HG03460 (cell line): Measurements from ENCODE around the gene ZSCAN18.

Source experiments
- ATAC-seq: cut with Tn5 transposase; IDR thresholded peaks from one replicate; pipeline ENCODE4 v1.9.1; 2021; ENCODE audit not compliant: unreplicated experiment

Gene ZSCAN18

DNA sequence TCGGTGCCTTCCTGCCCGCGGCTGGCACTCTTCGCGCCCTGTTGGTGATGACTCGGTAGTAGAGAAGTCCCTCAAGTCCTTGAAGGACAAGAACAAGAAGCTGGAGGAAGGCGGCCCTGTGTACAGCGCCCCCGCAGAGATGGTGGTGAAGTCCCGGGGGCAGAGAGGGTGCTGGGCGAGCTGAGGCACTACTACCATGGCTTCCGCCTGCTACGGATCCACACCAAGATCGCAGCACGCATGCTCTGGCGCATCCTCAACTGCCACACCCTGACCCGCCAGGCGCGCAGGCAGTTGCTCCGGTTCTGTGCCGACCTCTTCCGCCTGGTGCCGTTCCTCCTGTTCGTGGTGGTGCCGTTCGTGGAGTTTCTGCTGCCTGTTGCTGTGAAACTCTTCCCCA is 53.1 kb downstream of the ZSCAN18 start:
- no peak for ATAC-seq

DNA sequence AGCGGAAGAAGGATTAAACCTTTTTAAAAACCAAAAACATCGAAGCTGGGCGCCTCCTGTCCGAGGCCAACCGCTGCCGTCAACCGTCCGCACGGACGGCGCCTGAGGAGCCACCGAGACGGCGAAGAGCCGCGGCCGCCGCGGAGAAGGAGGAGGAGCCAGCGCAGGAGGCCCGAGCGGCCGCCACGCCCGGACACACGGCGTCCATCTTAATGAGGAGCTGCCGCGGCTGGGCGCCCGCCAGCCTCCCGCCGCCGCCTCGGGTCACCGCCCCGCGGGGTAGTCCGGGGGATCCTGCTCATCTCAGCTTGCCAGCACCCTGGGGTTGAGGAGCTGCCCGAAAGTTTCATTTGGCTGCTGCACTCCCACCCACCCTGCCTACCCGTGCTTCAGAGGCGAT is 53.6 kb downstream of the ZSCAN18 start:
- ATAC-seq, result no peak

DNA sequence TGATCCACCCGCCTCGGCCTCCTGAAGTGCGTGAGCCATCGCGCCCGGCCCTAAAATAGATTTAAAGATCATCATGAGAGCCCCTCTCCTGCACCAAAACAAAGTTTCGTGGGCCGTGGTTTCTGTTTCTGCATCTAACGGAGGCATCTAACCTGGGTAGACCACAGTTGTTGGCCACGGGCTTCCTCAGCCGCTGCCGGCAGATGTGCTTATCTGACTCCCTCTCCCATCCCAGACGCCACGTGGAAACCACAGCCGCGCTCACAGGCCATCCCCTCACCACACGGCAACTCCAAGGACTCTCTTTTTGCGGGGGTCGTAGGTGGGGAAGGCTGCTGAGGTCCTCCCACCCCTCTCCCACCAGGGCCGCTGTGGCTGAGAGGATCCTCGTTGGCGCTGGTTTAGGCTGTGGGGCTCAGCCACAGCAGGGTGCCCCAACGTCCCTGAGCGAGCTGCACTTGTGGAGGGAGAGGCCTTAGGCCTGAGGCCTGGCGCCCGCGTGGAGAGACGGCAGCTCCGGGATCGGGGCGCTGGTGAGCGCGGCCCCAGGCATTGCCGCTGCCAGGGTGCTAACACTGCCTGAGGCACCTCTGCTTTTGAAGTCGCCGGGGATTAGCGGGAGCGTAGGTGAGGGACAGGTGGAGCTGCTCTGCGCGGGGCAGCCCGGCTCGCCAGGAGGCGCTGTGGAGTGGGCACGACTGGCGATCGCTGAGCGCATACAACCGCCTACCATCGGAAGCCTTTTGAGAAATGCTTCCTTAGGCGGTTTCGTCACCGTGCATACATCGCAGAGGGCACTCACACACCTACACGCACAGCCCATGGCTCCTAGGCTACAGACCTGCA is 55.3 kb downstream of the ZSCAN18 start:
- ATAC-seq, result no peak

GRCh38 chr19:58040751-58041525 is 57.1 kb downstream of the ZSCAN18 start:
- ATAC-seq, result no peak

DNA sequence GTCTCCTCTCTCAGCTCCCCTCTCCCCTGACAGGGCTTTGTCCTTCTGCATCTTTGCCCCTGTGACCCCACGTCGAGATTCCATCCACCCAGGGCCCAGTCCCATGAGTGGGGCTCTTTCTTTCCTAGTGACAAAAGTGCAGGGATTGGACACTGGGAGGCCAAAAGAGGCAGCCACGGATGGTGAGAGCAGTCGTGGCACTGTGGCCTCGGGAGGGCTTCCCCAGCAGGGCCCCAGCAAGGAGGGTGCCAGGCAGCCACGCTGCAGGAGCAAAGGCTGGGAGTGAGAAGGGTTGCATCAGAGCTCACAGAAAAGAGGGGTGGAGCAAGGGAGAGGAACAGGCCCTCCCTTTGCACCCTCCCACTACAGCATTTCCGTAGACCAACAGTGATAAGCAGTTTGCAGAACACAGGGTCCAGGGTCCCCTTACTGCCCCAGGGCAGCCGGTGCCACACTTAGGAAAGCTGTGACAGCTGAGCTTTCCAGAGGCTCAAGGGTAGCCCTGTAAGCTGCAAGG is 59.3 kb downstream of the ZSCAN18 start:
- no peak for ATAC-seq

GRCh38 chr19:58037927-58038687 is 59.9 kb downstream of the ZSCAN18 start:
- no peak for ATAC-seq

DNA sequence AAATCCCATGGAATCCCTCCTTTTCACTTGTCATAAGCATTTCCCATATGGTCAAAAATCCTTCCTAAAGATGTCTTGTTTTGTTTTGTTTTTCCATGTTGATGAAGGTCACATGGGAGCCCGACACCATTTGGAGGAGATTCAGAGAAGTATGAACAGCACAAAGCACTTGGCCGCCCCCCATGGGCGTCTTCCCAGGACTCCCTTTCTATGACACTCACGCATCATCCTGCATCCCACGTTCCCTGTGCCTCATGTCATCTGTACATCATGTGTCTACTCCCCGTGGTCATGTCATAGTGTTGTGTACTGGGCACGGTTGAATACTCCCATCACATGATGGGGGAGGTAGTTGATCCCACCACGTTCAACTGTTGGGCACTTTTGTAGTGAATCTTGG is 62.2 kb downstream of the ZSCAN18 start:
- no peak for ATAC-seq

GRCh38 chr19:58034477-58034793 is 63.6 kb downstream of the ZSCAN18 start:
- no peak for ATAC-seq
